GM18498 (cell line): Measurements from ENCODE around the gene STX16.

Experiments used
- ATAC-seq: cut with Tn5 transposase; IDR thresholded peaks from one replicate; pipeline ENCODE4 v1.9.1; 2021; ENCODE audit warnings: mild to moderate bottlenecking, moderate library complexity; ENCODE audit not compliant: unreplicated experiment

Gene STX16

GRCh38 chr20:58650776-58651558, at the start of gene STX16:
STX16 (plus strand) TSS chr20:58651283; CDS start chr20:58652007, 724 bp downstream.
- peak; percentile 65 for ATAC-seq

DNA sequence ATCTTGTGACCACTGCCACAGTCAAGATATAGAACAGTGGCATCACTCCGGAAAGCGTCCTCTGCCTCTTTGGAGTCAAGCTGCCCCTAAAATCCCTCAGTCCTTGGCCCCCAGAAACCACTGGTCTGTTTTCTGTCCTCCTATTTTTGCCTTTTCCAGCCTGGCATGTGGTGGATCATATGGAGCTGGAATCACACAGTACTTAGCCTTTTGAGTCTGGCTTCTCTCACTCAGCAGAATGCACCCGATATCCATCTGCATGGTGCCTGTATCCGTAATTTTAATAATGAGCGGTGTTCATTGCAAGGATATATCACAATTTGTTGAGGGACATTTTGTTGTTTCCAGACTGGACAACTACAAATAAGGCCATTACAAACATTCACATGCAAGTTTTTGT, 49.0 kb upstream of the STX16 start:
- no peak for ATAC-seq

DNA sequence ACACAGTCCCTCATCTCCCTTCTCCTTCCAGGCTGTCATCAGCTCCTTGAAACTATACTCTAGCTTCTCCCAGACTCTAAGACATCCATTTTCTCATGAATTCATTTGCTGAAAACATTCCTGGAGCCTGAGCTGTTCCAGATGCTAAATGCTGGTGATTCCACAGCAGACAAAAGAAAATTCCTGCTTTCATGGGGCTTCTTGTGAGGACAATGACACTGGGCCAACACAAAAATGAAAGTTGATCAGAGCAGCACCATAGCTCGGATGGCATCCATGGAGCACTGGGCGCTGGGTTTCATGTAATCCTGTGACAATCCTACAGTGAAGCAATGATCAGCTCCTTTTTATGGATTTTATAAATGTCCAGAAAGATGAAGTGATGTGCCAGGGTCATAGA, 47.4 kb upstream of the STX16 start:
- ATAC-seq, result no peak

GRCh38 chr20:58604128-58604881, 46.8 kb upstream of the STX16 start:
- ATAC-seq, result no peak

DNA sequence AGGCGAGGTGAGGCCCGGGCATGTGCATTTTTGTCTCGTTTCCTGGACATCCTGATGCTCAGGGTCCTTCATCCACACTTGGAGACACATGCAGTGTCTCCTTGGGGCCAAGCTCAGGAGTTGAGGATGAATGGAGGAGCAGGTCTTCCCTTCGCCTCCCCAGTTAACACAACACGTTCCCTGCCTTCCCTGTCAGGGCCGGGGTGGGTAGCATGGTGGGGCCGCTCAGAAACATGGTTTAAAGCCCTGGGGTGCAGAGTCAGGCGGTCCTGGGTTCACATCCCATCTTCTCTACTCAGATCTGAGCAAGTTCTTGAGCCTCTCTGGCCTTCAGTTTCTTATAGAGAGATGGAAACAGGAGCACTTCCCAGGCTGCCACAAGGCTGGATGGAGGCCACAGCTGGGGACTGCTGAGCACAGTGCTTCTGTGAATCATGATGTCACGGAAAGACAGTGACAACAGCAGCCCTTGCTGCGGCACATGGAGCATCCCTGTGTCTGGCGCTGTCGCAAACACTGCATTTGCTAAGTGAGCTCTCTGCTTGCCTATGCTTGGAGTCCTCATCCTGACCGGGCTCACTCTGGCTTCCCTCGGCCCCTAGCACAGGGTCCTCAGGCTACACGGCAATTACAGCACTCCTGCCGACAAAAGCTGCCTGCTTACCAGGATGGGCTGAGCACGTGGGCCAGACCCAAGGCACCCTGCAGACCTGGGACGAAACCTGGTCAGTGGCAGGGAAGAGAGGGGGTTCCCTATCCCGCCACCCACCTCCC, 45.6 kb upstream of the STX16 start:
- no peak for ATAC-seq

DNA sequence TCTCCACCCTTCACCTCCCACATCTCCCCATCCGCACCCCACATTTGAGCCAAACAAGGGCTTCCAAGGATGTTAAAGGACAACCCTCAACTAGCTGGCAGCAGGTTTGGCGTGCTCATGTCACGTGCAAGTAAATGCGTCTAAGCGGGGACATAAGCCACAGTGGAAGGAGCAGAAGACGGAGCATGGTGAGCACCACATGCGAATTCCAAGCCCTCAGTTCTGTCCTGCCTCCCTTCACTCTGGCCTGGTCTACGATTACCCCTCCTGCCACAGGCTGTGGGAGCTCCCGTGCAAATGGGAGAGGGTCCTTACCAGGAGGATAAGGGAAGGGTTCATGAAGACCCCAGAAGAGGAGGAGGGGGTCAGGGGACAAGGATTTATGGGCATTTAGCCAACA, 44.9 kb upstream of the STX16 start:
- ATAC-seq, result no peak

DNA sequence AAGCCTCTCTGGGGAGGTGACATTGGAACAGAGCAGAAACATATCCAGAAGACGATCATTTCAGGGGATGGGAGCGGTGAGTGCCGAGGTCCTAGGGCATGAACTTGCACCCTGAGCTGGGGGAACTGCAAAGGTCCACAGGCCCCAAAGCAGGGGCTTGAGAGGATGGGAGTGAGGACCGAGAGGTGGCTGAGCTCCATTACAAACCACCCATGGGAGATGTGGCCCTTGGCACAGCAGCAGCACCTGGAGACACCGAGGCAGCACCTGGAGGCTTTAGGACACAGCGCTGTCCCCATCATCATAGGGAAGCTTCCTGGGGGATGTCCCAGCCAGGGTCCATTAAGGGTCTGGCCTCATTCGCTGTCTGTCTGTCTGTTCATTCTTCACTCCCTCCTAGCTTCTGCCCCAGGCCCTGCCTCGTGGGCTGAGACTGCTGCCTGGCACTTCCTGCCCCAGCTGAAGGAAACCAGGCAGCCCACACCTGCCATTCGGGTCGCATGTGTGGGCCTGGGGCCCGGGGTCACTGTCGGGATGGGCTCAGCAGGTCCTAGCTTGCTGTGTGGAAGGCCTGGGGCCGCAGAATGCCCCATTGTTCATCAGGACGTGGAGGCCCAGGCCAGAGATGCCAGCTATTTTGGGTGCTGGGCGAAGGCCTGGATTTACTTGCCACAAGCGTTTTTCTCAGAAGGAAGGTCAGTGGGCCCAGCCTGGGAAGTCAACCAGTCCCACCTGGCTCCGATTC, 42.8 kb upstream of the STX16 start:
- no peak for ATAC-seq

DNA sequence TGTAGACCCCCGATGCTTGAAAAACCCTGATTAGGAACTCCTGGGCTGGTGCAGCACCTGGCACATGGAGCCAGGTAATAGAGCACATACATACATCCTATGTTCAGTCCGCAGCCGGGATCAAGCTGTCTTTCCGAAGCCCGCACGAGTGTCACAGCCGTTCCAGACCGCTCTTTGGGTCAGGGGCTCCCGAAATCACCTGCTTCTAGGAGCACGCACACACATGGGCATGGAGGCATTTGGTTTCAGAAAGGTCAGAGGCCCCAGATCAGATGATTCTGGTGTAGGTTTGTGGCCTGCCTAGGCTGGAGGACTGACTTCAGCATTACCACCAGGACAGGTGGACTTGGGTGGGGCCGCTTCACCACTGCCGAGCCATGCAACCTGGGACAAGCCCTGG, 42.1 kb upstream of the STX16 start:
- ATAC-seq, result no peak

GRCh38 chr20:58610071-58610800, 40.8 kb upstream of the STX16 start:
- ATAC-seq, result no peak

DNA sequence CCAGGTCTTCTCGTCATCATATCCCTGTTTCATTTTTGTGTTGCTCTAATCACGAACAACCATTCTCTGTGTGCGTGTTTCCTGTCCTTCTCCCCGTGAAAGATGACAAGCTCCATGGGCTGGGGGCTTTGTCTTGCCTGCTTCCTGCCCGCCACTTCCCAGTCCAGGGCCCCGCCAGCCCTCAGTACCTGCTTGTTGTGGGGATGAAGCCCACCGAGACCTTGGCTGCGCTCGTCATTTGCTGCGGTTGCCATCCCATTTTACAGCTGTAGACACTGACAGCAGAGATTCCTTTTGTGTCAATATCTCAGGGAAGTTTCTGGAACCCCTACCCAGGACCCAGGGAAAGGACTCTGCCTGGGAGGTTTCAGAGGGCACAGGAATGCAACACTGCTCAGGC, 40.3 kb upstream of the STX16 start:
- ATAC-seq, result no peak

GRCh38 chr20:58611236-58612030, 39.6 kb upstream of the STX16 start:
- no peak for ATAC-seq

DNA sequence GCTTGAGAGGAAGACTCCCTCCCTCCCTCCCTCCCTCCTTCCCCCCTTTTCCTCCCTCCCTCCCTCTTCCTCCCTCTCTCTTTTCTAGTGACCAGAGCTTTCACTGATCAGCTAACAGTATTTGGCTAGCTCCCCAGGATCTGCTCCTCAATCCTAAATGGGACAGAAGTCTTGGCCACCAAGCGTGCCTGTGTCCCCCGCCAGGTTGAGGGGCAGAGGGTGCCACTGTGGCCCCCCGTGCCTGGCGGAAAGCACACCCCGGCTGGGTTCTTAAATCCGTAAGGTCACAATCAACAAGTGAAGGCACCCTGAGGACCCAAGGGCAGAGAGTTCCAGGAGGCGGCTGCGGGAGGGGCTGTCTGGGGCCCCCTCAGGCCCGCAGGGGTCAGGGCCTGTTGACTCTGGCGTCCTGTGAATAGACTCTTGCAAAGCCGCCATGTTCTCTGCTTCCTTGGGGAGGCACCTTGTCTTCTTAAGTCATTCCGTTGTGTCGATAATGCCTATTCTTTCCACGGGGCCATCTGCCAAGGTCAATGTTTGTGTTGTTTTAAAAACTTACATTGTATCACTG, 38.9 kb upstream of the STX16 start:
- no peak for ATAC-seq

- no peak for ATAC-seq
Observed at GRCh38 chr20:58613061-58613854, 37.8 kb upstream of the STX16 start.

- ATAC-seq, result no peak
Observed at GRCh38 chr20:58614366-58614765, 36.7 kb upstream of the STX16 start.

GRCh38 chr20:58614984-58615760, 35.9 kb upstream of the STX16 start:
- ATAC-seq, result no peak

DNA sequence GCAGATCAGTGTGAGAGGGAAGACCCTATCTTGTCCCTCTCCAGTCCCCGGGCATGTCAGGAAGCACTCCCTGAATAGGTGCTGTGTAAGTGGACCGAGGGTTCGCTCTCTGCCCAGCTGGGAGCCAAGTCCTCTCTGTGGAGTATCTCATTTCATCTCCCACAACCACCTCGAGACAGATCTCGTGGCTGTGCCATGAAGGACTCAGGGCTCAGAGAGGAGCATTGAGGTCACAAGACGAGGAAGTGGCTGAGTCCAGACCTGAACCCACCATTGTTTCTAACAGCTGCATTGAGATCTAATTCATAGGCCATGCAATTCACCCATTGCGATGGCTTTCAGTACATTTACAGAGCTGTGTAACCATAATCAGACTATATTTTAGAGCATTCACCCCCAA, 34.7 kb upstream of the STX16 start:
- ATAC-seq, result no peak

GRCh38 chr20:58617158-58617557, 33.9 kb upstream of the STX16 start:
- no peak for ATAC-seq
